Measurements from ENCODE around the gene TPPP3.

DNA sequence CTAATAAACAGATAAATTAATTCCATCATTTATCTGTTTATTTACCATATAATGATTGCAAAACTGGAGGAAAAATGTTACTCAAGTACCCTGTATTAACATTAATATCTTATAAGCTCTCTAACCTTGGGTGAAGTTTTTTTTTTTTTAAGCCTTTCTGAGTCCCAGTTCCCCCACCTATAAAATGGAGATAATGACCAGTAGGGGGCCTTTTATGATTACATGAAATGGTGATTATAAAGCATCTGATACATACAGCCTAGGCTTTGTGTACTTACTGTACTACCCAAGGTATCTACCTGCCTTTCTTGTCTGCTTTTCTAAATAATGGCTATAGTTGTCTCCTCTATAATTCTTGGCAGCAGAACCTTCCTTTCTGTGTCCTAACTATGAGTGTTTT, 44.1 kb downstream of the TPPP3 start:
- no peak for TF ChIP-seq POLR2A (IDR thresholded peaks at IDR 0.05)
- TF ChIP-seq, protein P1, sequence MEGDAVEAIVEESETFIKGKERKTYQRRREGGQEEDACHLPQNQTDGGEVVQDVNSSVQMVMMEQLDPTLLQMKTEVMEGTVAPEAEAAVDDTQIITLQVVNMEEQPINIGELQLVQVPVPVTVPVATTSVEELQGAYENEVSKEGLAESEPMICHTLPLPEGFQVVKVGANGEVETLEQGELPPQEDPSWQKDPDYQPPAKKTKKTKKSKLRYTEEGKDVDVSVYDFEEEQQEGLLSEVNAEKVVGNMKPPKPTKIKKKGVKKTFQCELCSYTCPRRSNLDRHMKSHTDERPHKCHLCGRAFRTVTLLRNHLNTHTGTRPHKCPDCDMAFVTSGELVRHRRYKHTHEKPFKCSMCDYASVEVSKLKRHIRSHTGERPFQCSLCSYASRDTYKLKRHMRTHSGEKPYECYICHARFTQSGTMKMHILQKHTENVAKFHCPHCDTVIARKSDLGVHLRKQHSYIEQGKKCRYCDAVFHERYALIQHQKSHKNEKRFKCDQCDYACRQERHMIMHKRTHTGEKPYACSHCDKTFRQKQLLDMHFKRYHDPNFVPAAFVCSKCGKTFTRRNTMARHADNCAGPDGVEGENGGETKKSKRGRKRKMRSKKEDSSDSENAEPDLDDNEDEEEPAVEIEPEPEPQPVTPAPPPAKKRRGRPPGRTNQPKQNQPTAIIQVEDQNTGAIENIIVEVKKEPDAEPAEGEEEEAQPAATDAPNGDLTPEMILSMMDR (IDR thresholded peaks at IDR 0.05) = peak in 2 of 6 experiments; percentile 14 to 25

All from thyroid gland (tissue), 4 donors.